Gastrocnemius medialis (tissue), 4 donors: Measurements from ENCODE around the gene RRP9. TPM values are rescaled to one million over a fixed set of nuclear protein-coding genes. Genes with fewer than 3 reads are reported as not detected.

ENCODE experiments used
- ATAC-seq, 2 donors: fragments of 150-250 bp; one replicate each; pipeline ENCODE4 v1.9.1; 2016
- DNase-seq, 2 donors: peaks; one replicate each; pipeline ENCODE4 v3.0.0-alpha.2; 2019
- H3K27ac ChIP-seq, 4 donors: fragments of 200-600 bp; sonication (generic); 1 replicate in 1 of 4; 2 replicates in 3 of 4; pipeline ENCODE4 v1.5.1; 2016 to 2018; ENCODE audit warnings: mild to moderate bottlenecking in 2 of 4, moderate library complexity in 1 of 4
- H3K27me3 ChIP-seq, 3 donors: fragments of 200-600 bp; sonication (generic) in 2 of 3; 1 replicate in 1 of 3; 2 replicates in 2 of 3; pipeline versions ENCODE4 v1.5.1 to v1.6.0; 2016 to 2019; ENCODE audit warnings: mild to moderate bottlenecking in 1 of 3, moderate library complexity in 1 of 3
- H3K36me3 ChIP-seq, 2 donors: fragments of 200-600 bp; sonication (generic) in 1 of 2; one replicate each; pipeline ENCODE4 v1.5.1; 2017 to 2018
- H3K4me1 ChIP-seq, 2 donors: fragments of 200-600 bp; sonication (generic) in 1 of 2; one replicate each; pipeline ENCODE4 v1.5.1; 2016 to 2017; ENCODE audit warnings: mild to moderate bottlenecking in 2 of 2
- H3K4me3 ChIP-seq, 4 donors: fragments of 200-600 bp; sonication (generic) in 3 of 4; 1 replicate in 1 of 4; 2 replicates in 3 of 4; pipeline ENCODE4 v1.5.1; 2016 to 2019; ENCODE audit warnings: mild to moderate bottlenecking in 2 of 4
- H3K9me3 ChIP-seq, 3 donors: fragments of 200-600 bp; sonication (generic) in 2 of 3; 1 replicate in 1 of 3; 2 replicates in 2 of 3; pipeline ENCODE4 v1.5.1; 2016 to 2019
- POLR2A ChIP-seq, 2 donors: fragments of 450-650 bp; IDR thresholded peaks; one replicate each; pipeline ENCODE4 v1.6.1; 2017; ENCODE audit warnings: antibody characterized with exemption in 2 of 2, mild to moderate bottlenecking in 2 of 2, moderate library complexity in 2 of 2
- in situ Hi-C, 4 donors: fragments of 200-750 bp; cut with MboI; loops; one replicate each; pipeline versions ENCODE4 v1.15.0 to v1.8.0; 2017; ENCODE audit warnings: low sequenced_read_pairs in 4 of 4
- intact Hi-C: fragments of 100-400 bp; cut with DNase I; formaldehyde crosslinking; loops from one replicate; pipeline ENCODE4 v1.15.1; 2023; ENCODE audit warnings: low total_unique reads
- total RNA-seq, 4 donors: library from RNA; depleted of rRNA; stranded (reverse); fragments of >200 nt; gene quantifications; one replicate each; pipeline versions ENCODE4 v1.1.0 to v1.2.3, GENCODE V29; 2016
- TF ChIP-seq, protein P1 (sequence below), 5 experiments: fragments of 450-650 bp in 3 of 5; fragments of 200-600 bp in 2 of 5; sonication (generic) in 2 of 5; IDR thresholded peaks in 4 of 5; conservative IDR thresholded peaks in 1 of 5; 1 replicate in 4 of 5; 2 replicates in 1 of 5; pipeline ENCODE4 v1.5.1; 2016 to 2019; ENCODE audit warnings: antibody characterized with exemption in 5 of 5, mild to moderate bottlenecking in 3 of 5, moderate library complexity in 3 of 5

The RRP9 gene
- total RNA-seq, 4 donors from 2014 or later = 19.2 to 25.9 (median 24.9) TPM

- H3K4me3 ChIP-seq = no peak overlapping the region
- no peak for TF ChIP-seq POLR2A (IDR thresholded peaks at IDR 0.05)
- TF ChIP-seq, protein P1, sequence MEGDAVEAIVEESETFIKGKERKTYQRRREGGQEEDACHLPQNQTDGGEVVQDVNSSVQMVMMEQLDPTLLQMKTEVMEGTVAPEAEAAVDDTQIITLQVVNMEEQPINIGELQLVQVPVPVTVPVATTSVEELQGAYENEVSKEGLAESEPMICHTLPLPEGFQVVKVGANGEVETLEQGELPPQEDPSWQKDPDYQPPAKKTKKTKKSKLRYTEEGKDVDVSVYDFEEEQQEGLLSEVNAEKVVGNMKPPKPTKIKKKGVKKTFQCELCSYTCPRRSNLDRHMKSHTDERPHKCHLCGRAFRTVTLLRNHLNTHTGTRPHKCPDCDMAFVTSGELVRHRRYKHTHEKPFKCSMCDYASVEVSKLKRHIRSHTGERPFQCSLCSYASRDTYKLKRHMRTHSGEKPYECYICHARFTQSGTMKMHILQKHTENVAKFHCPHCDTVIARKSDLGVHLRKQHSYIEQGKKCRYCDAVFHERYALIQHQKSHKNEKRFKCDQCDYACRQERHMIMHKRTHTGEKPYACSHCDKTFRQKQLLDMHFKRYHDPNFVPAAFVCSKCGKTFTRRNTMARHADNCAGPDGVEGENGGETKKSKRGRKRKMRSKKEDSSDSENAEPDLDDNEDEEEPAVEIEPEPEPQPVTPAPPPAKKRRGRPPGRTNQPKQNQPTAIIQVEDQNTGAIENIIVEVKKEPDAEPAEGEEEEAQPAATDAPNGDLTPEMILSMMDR (IDR thresholded peaks at IDR 0.05 in 4 of 5, conservative IDR thresholded peaks at IDR 0.05 in 1 of 5) = no peak
- DNase-seq (no peak), ATAC-seq (no peak)
- H3K36me3 ChIP-seq = peaks cover 0 to 33% of the 10 kb centered on the region in 2 donors
- H3K9me3 ChIP-seq = no peaks in the 10 kb centered on the region
- peaks cover 32 to 51% of the 10 kb centered on the region in 2 donors for H3K4me1 ChIP-seq
- no peaks in the 10 kb centered on the region for H3K27me3 ChIP-seq
- in situ Hi-C loops (no loop called here), intact Hi-C loops (no loop called here)
- peak overlapping the region in 1 of 4 donors; percentile 10 for H3K27ac ChIP-seq
Observed at GRCh38 chr3:51958603-51959521, 17.2 kb upstream of the RRP9 start.

DNA sequence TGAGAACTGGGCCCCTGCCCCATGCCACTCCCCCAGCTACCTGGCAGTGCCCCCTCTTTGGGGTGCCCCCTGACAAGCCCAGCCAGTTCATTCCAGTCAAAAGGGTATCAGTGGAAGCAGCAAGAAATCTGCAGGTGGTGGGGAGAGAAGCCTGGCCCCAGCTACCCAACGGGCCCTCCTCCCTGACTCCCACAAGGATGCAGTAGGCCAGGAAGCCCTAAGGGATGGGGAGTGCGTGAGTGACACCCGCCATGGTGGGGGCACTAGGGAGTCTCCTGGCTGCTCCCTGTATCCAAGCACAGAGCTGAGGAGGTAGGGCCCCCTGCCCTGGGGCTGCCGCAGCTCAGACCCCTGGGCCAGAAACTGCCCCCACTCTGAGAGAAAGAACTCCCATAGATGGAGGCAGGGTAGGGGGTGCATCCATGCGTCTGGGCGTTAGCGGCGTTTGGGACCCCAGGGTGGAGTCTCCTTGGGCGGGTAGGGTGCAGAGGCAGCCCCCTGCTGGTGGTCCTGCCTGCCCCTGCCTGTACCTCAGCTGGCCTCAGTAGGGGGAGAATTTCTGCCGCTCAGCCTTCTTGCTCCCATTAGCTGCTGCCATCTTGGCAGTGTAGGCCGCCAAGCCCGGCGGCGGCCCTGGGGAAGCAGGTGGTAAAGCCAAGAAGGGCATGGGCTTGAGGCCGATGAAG lies 16.0 kb upstream of the RRP9 start:
- in situ Hi-C loops = no loop called here
- no peak for DNase-seq

GRCh38 chr3:51955893-51956770 lies 14.4 kb upstream of the RRP9 start:
- H3K4me3 ChIP-seq = peak overlapping the region; percentile 33 to 61 (median 48)
- H3K36me3 ChIP-seq = peaks cover 0 to 33% of the 10 kb centered on the region in 2 donors
- intact Hi-C loops = loop anchor here (1.0 kb wide), 1 partner anchor 14 kb away; the partner anchor contains the start of gene PARP3
- H3K4me1 ChIP-seq = peaks cover 10 to 24% of the 10 kb centered on the region in 2 donors
- in situ Hi-C loops = no loop called here
- DNase-seq (peak in 1 of 2 donors; percentile 73), ATAC-seq (peak; percentile 75)
- peak overlapping the region; percentile 67 to 85 (median 84) for H3K27ac ChIP-seq
- no peaks in the 10 kb centered on the region for H3K27me3 ChIP-seq
- TF ChIP-seq POLR2A (IDR thresholded peaks at IDR 0.05) = no peak
- TF ChIP-seq, protein P1 (IDR thresholded peaks at IDR 0.05 in 4 of 5, conservative IDR thresholded peaks at IDR 0.05 in 1 of 5) = peak; percentile 43 to 74 (median 58)
- no peaks in the 10 kb centered on the region for H3K9me3 ChIP-seq

More for the DNA sequence above, 16.0 kb upstream of the RRP9 start:
- H3K27ac ChIP-seq = peak overlapping the region in 2 of 4 donors; percentile 82 to 85
- peaks cover 0 to 33% of the 10 kb centered on the region in 2 donors for H3K36me3 ChIP-seq
- TF ChIP-seq POLR2A (IDR thresholded peaks at IDR 0.05) = no peak
- TF ChIP-seq, protein P1 (IDR thresholded peaks at IDR 0.05 in 4 of 5, conservative IDR thresholded peaks at IDR 0.05 in 1 of 5) = no peak
- no peaks in the 10 kb centered on the region for H3K27me3 ChIP-seq
- H3K4me1 ChIP-seq = peaks cover 24 to 39% of the 10 kb centered on the region in 2 donors
- no peak overlapping the region for H3K4me3 ChIP-seq
- H3K9me3 ChIP-seq = no peaks in the 10 kb centered on the region
- intact Hi-C loops = no loop called here
- ATAC-seq = no peak

DNA sequence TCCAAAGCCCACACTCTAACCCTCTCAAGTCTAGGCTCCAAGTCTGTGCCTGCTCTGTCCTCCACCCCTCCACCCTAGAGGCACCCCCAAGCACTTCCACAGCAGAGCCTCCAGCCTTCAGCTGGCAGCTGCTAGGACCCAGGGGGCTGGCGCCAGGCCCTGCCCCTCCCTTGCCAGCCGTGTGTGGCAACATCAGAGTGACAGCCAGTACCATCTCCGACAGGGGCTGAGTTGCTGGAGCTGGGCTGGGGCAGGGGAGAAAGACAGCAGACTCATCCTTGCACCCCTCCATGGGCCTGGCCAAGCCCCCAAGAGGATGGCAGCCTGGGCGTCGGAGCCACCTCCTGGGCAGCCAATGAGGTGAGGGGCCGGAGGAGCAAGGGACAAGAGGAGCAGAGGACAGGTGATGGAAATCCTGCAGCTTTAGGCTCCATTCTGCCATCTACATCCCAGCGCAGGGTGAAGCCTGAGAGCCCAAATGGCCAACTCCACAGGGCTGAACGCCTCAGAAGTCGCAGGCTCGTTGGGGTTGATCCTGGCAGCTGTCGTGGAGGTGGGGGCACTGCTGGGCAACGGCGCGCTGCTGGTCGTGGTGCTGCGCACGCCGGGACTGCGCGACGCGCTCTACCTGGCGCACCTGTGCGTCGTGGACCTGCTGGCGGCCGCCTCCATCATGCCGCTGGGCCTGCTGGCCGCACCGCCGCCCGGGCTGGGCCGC lies 13.6 kb upstream of the RRP9 start, which contains the start of gene GPR62:
GPR62 (plus strand) TSS at position 207 of the 718 bp plus-strand sequence; CDS start at position 479, 272 bp downstream.
- Histone ChIP-seq H3K4me3 (peak within 1 kb of the TSS; percentile 33 to 61 (median 48)), H3K4me1 (peaks cover 10 to 18% of the 10 kb centered on the region in 2 donors), H3K27me3 (no peaks in the 10 kb centered on the region), H3K9me3 (no peaks in the 10 kb centered on the region), H3K36me3 (peaks cover 0 to 27% of the 10 kb centered on the region in 2 donors), H3K27ac (peak within 1 kb of the TSS; percentile 67 to 85 (median 84))
- DNase-seq (peak in 1 of 2 donors; percentile 69), ATAC-seq (peak; percentile 14 to 55)
- in situ Hi-C loops (no loop called here), intact Hi-C loops (no loop called here)
- TF ChIP-seq POLR2A (IDR thresholded peaks at IDR 0.05) = no peak
- TF ChIP-seq, protein P1 (IDR thresholded peaks at IDR 0.05 in 4 of 5, conservative IDR thresholded peaks at IDR 0.05 in 1 of 5) = no peak
